ENCODE data around the gene CC2D2A.

GRCh38 chr4:15531792-15532191, 62.1 kb downstream of the CC2D2A start:
- TF ChIP-seq EZH2 (IDR thresholded peaks at IDR 0.05; ENCODE audit: borderline replicate concordance, insufficient read depth, low read length, poor library complexity, severe bottlenecking) (no peak), POLR2AphosphoS5 (IDR thresholded peaks at IDR 0.05) (no peak), MXI1 (conservative IDR thresholded peaks at IDR 0.05; ENCODE audit: poor library complexity, severe bottlenecking) (no peak), CTCF (IDR thresholded peaks at IDR 0.05; ENCODE audit: poor library complexity, severe bottlenecking) (no peak), EP300 (conservative IDR thresholded peaks at IDR 0.05; ENCODE audit: poor library complexity, severe bottlenecking) (no peak), RAD21 (conservative IDR thresholded peaks at IDR 0.05) (no peak)

All from neural cell (in vitro differentiated cells).